GM19099 (cell line): ENCODE results near the gene MAIP1.

Source experiments
- POLR2A ChIP-seq: IDR thresholded peaks from 3 replicates; pipeline ENCODE4 v1.6.1; 2011; ENCODE audit warnings: low read depth; ENCODE audit not compliant: insufficient read length; ENCODE audit errors: extremely low read depth

Gene MAIP1

DNA sequence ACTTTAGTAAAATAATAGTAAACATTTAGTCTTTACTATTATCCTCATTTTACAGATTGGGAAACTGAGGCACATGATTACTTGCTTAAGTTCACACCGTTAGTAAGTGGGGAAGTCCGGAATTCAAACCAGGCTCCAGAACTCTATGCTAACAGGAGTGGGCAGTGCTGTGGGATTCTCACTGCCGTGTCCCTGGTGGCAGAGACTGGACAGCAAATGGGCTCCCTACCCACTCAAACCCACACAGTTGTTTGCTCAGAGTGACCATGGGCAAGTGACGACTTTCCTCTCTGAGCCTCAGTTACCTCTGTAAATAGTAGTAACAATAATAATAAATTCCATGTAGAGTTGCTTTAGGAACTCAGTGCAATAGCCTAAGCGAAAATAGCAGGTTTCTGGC lies 24.0 kb downstream of the MAIP1 start:
- no peak for TF ChIP-seq POLR2A

DNA sequence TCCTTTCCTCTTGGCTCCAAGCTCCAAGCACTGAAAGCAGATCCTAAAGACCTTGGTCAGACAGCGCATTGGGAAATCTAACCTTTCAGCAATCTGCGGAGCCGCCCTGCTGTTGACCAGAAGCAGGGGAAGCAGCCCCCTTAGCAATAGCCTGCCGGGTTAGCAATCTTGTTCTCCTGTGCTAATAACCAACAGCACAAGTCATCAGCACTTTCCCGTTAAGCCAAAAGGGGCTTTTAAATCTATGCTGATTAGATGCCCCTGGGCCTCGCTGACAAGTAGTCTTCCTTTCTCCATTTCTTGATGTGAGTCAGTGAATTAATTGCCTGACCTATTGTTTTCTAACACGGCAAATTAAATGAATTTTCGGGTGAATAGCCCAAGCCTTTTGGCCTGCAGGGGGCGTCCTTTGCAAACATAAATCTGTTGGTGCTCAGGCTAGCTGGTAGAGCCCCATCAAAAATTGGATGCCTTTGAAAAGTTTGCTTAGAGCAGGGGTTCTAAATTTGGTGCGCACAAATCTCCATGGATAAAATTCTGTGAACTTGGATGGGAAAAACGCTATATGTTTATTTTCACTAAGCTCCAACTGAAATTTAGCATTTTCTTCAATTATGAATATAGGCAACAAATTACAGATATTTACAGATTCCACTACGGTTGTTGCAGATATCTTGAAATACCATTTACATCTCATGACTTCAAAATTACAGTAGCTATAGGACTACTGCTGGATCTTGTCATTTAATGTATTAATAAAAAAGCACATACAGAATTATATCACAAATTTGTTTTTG lies 24.6 kb downstream of the MAIP1 start:
- TF ChIP-seq POLR2A: no peak

DNA sequence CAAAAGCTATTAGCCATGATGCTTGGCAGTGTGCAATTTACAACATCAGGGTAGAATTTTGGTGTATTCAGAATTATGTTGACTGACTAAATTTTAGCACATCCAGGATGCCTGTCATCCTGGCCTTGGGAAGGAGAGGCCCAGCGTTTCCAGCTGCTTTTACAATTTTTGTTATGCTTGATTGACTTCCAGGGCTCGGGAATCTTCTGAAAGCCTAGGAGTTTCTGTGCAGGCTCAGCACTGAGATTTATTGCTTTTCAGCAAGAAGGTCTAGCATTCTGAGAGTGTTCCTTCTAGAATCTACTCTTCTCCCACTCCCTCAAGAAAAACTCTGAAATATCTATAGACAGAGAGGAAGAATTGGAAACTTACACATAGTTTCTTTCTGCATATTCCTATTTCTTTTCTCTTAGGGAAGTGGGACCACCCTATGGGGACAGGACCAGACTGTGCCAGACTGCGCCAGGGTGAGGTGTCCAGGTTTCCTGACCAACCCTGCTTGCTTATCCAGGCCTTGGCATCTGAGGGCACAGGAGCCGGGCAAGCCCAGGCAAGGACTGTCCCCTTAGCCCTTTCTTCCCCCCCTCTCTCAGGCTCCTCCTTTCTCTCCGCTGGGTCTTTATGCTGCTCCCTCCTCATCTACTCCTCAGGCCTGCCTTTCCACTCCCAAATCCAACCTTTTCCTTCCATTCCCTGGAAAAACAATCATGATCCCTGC lies 26.9 kb downstream of the MAIP1 start:
- no peak for TF ChIP-seq POLR2A

DNA sequence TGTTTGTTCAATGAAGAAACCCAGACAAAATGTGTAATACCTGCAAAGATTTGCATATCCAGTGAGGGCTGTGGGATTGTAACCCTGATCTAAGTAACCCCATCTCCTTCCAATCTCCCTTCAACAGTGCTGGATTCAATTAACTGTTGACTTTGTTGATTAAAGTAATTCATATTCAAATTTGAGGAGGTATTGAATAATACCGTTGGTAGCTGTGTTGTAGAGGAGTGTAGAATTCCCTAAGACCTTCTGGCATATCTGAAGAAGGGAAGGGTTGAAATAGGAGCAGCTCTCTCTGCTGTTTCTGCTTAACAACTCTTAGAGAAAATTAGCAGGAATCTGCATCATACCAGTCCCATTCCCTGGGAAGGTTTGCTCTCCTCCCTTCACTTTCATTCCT lies 28.2 kb downstream of the MAIP1 start:
- no peak for TF ChIP-seq POLR2A

DNA sequence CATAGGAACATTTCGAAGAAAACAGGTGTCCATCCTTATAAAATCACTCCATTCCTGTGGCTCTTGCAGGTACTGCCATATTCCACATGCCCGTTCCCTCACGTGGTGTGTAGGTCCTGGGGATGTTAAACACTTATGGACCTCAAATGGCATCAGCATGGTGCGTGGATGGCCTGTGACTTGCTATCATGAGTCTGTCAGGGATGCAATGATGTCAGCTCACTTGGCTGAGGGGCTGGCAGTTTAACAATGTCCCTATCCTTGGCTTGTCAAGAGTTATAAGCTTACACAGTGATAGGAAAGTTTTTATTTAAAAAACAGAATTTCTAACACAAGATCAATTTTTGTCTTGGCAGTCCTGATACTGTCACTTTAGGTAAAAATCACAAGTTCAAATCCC lies 28.8 kb downstream of the MAIP1 start:
- TF ChIP-seq POLR2A: no peak

DNA sequence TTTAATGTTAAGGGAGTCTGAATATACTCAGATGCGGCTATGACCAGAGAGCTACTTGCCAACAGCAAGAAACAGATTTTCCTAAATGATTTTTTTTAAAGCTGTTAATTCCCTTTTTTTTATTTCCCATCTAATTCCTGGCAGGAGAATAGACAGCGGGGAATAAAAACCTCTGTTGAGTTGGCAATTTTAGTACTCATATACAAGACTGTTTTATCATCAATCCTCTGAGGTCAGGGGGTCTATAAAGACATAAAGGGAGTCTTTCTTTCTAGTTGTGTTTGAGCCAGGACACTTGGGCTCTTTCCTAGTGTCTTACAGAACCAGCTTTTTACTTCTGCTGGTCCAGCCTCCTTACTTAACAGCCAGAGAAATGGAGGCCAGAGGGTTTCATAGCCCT lies 29.4 kb downstream of the MAIP1 start:
- no peak for TF ChIP-seq POLR2A

DNA sequence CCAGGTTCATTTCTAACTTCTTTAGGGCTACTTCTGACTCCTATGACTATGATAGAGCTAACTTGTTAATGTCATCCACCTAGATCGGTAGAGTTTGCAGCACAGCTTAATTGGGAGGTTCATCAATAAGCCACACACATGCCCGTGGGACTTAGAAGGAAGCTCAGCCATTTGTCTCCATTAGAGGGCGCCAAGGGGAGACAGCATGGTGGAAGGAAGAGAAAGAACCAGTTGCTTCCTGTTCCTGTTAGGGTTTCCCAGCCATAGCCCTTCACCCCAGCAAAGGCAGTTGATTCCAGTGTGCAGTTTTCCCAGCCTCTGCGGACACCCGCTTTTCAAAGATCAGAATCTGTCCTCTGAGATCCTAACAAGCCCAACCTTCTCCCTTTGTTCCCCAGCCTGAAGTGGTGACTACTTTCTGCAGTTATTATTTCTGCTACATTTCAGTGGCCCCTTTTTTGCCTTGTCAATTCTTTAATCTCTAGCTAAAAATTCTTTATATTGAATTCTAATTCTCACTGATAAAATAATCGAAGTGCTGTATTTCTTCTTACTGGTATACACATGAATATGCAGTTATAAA lies 30.3 kb downstream of the MAIP1 start:
- TF ChIP-seq POLR2A: no peak

DNA sequence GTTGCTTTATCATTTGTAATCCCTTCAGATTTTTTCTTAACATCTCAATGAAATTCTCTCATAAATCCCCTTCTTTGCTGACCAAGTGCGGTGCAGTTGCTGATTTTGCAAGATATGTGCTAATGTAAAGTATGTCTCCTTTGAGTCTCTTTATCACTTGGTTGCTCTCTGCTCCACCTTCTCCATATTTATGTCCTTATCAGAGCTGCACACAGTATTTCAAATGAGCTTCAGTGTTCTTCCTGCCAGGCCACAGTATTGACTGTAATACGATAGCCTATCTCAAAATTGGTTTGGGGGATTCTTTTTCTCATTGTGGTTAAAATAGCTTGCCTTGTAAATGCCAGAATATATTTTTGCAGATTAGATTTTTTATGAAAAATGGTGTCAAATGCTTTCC lies 32.2 kb downstream of the MAIP1 start:
- no peak for TF ChIP-seq POLR2A

DNA sequence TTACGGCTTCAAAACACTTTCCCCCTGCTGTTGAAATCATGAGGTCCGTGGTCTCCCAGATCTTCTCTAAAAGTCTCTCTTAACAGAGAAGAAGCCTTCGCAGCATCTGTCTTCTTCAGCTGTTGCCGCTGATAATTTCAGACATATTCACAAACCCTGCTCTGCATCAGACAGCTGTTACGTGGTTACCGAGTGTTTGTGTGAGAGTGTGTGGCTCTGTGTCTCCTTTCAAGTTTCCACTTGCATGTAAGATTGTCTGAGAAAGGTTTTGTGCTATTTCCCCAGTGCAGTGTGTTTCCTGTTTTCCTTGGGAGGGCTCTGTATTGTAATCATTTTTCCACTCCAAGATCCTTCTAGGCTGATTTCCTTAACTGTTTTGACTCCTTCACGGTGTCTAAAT lies 32.8 kb downstream of the MAIP1 start:
- TF ChIP-seq POLR2A: no peak

DNA sequence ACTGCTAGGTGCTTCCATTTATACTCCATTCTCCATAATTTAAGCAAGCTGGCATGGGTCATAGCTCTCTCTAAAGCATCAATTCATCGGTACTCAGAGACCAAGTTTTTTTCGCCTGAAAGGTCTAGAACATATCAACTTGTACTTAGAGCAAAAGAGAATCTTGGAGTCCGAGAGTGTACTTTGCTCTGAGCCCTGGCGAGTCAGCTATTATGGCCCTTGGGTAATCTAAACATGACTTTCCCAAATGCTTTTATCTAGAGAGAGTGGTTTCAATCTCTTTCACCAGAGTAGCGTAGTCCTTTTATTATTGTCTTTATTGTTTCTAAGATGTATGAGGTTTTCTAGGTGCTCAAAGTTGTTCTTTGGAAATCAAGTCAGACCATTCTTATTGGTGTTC lies 34.4 kb downstream of the MAIP1 start:
- no peak for TF ChIP-seq POLR2A

DNA sequence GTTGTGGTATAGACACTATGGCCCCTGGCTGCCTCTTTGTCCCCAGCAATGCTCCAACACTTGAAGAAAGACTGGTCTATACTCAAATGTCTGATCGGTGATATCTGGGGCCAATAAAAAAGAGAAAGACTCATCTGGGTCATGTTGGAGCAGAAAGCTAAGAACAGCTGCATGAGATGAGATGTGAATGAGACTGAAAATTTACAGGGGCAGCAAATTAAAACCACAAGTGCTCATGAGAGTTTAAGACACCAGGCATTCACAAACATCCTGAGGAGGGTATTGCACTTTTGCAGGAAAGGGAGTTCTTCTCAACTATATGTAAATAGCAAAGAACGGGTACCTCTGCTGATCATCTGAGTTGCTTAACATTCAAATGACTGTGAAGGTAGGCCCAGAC lies 36.3 kb downstream of the MAIP1 start:
- no peak for TF ChIP-seq POLR2A

DNA sequence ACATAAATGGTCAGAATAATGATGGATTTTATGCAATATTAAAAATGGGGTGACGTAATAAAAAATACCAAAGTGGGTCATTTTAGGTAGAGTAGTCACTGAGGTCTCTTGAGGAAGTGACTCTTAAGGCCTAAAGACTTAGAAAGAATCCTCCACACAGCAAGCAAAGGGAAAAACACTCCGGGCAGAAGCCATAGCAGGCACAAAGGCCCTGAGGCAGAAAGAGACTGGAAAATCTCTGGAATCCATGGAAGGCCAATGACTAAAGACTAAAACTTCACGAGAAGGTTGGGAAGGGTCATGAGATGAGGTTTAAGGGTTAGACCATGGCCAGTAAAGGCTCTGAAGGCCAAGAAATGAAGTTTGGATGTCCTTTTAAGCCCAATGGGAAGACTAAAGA lies 36.9 kb downstream of the MAIP1 start:
- TF ChIP-seq POLR2A: no peak

DNA sequence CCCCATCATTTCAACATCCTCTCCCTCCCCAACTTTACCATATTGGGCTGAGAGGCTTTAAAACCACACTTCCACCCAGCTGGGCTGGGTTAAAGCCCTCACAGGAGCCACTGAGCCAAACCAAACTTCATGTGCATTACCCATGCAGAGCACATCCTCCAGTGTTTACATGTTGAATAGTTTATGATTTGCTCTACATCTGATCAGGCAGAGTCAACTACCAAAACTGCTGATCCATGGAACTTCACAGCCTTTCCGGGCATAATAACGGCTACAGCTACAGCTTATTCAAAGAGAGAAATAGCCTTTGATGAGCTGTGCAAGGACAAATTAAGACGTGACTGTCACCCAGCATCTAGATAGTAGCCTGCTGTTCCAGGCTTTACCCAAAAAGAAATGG lies 39.0 kb downstream of the MAIP1 start:
- no peak for TF ChIP-seq POLR2A

DNA sequence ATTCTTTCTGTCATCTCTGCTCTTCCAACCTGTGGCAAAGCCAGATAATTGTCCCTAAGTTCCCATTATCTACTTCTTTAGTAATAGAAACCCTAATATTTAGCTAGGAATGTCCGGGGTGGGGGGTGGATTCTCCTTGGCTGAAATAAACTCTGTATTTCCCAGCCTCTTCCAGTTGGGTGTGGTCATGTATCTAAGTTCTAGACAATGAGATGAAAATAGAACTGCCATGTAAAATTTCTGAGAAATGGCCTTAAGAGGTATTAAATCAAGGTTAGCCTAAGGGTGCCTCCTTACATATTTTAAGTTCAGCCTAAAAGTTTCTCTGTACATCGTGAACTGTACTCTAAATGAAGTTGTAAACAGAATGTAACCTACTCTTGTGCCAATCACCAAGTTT lies 39.5 kb downstream of the MAIP1 start:
- no peak for TF ChIP-seq POLR2A

DNA sequence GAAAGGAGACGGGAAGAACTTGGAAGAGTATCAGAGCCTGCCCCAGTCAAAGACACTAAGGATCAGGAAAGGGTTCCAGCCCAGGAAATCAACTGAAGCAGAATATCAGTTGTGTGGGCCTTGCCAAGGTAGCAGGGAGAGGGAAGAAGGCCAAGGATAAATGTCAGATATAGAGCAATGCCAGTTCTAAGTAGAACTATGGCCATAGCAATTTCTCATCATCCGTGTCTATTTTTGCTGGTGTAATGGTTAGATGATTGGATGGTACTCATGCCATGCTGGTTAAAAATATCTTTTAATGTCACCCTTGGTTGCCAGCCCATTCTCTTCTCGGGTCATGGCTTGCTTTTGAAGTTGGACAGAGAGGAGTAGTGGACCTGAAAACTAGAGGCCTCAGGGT lies 41.9 kb downstream of the MAIP1 start:
- no peak for TF ChIP-seq POLR2A

DNA sequence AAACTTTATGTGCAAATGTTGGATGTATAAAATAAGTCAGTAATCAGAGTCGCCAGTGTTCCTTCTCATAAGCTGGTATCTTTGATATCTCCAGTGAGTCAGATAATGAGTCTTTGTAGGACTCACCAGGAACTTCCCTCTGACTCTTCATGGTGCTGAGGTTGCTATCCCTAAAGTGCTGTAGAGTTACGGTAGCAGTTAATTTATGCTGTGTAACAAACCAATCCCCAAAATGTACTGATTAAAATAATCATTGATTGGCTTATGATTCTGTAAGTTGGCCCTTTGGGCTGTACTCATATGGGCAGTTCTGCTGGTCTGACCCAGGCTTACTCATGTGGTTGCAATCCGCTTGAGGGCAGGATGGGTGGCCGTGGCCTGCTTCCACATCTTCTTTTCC lies 43.8 kb downstream of the MAIP1 start:
- no peak for TF ChIP-seq POLR2A
